Mucosa of descending colon (tissue), 3 donors: ENCODE results near the gene CPB1. TPM values are rescaled to one million over a fixed set of nuclear protein-coding genes. Genes with fewer than 3 reads are reported as not detected.

Source experiments
- ATAC-seq: fragments of 200-7000 bp; cut with Tn5 transposase; one replicate; pipeline ENCODE4 v1.9.1; 2020; ENCODE audit warnings: mild to moderate bottlenecking, moderate library complexity
- DNase-seq, 3 donors: peaks; one replicate each; pipeline ENCODE4 v3.0.0-alpha.2; 2020
- H3K36me3 ChIP-seq: fragments of 200-600 bp; one replicate; pipeline ENCODE4 v1.8.0; 2021; ENCODE audit warnings: low read depth, mild to moderate bottlenecking
- H3K4me1 ChIP-seq: fragments of 200-600 bp; one replicate; pipeline ENCODE4 v1.8.0; 2021; ENCODE audit warnings: low read depth, mild to moderate bottlenecking
- H3K4me3 ChIP-seq: fragments of 200-600 bp; one replicate; pipeline ENCODE4 v1.8.0; 2021; ENCODE audit warnings: mild to moderate bottlenecking
- H3K9me3 ChIP-seq: fragments of 200-600 bp; one replicate; pipeline ENCODE4 v1.8.0; 2021; ENCODE audit warnings: mild to moderate bottlenecking
- CTCF ChIP-seq: fragments of 200-600 bp; IDR thresholded peaks from one replicate; pipeline ENCODE4 v1.8.0; 2022; ENCODE audit warnings: antibody characterized with exemption, mild to moderate bottlenecking
- intact Hi-C, 2 donors: fragments of 100-400 bp; cut with DNase I in 1 of 2; cut with micrococcal nuclease in 1 of 2; formaldehyde crosslinking; loops; one replicate each; pipeline versions ENCODE4 v1.11.0 to v1.11.1; 2022; cut with DNase I, micrococcal nuclease
- total RNA-seq, 3 donors: library from RNA; stranded (reverse); fragmentation: NEBNext Ultra II Directional in 2 of 3; extraction: Animal tissue kit (Norgen Biotek cat#: 25700) in 2 of 3; gene quantifications; one replicate each; pipeline versions ENCODE4 v1.2.1 to v1.2.4, GENCODE V29; 2021 to 2023
- donor health status: DM: no; HTN: no; CAD: no; lungs with moderate emphysema.
- donor health status: DM: no; HTN: no; CAD: no.
- donor health status: DM: no; HTN: yes; CAD: no.

CPB1 gene
- total RNA-seq, 3 donors from 2014 or later = 0.70 to 0.92 TPM; not detected in 1

- DNase-seq = no peak
- Histone ChIP-seq H3K4me1 (no peaks in the 10 kb centered on the region), H3K9me3 (no peaks in the 10 kb centered on the region), H3K36me3 (no peaks in the 10 kb centered on the region), H3K4me3 (no peak overlapping the region)
- no peak for TF ChIP-seq CTCF
- no peak for ATAC-seq
- intact Hi-C loops = no loop called here
Measured at GRCh38 chr3:148833223-148833622, 5.6 kb downstream of the CPB1 start.

GRCh38 chr3:148839805-148840204 lies 12.2 kb downstream of the CPB1 start:
- H3K4me1 ChIP-seq = no peaks in the 10 kb centered on the region
- no peaks in the 10 kb centered on the region for H3K9me3 ChIP-seq
- DNase-seq (no peak), ATAC-seq (no peak)
- TF ChIP-seq CTCF = no peak
- H3K36me3 ChIP-seq = no peaks in the 10 kb centered on the region
- no peak overlapping the region for H3K4me3 ChIP-seq
- intact Hi-C loops = no loop called here

GRCh38 chr3:148840451-148840850 lies 12.8 kb downstream of the CPB1 start:
- no peak for TF ChIP-seq CTCF
- DNase-seq (no peak), ATAC-seq (no peak)
- no peaks in the 10 kb centered on the region for H3K36me3 ChIP-seq
- no peaks in the 10 kb centered on the region for H3K4me1 ChIP-seq
- intact Hi-C loops = no loop called here
- H3K4me3 ChIP-seq = no peak overlapping the region
- no peaks in the 10 kb centered on the region for H3K9me3 ChIP-seq

- ATAC-seq (no peak), DNase-seq (no peak)
- no peak overlapping the region for H3K4me3 ChIP-seq
- no peaks in the 10 kb centered on the region for H3K4me1 ChIP-seq
- intact Hi-C loops = no loop called here
- no peak for TF ChIP-seq CTCF
- no peaks in the 10 kb centered on the region for H3K9me3 ChIP-seq
- no peaks in the 10 kb centered on the region for H3K36me3 ChIP-seq
Measured at GRCh38 chr3:148845756-148846395, 18.3 kb downstream of the CPB1 start.

GRCh38 chr3:148847351-148847750 lies 19.7 kb downstream of the CPB1 start:
- no peak for TF ChIP-seq CTCF
- ATAC-seq (no peak), DNase-seq (no peak)
- H3K4me1 ChIP-seq = no peaks in the 10 kb centered on the region
- intact Hi-C loops = no loop called here
- no peak overlapping the region for H3K4me3 ChIP-seq
- no peaks in the 10 kb centered on the region for H3K9me3 ChIP-seq
- no peaks in the 10 kb centered on the region for H3K36me3 ChIP-seq

GRCh38 chr3:148848410-148848809 lies 20.8 kb downstream of the CPB1 start:
- H3K4me3 ChIP-seq = no peak overlapping the region
- ATAC-seq (no peak), DNase-seq (no peak)
- no peaks in the 10 kb centered on the region for H3K9me3 ChIP-seq
- H3K4me1 ChIP-seq = no peaks in the 10 kb centered on the region
- intact Hi-C loops = no loop called here
- TF ChIP-seq CTCF = no peak
- no peaks in the 10 kb centered on the region for H3K36me3 ChIP-seq
